Activated T-cell treated with anti-CD3 and anti-CD28 coated beads, Interleukin-2, amount 50 U/mL, for 72 hours (primary cell): Measurements from ENCODE around the gene SPRYD4. TPM values are rescaled to one million over a fixed set of nuclear protein-coding genes. Genes with fewer than 3 reads are reported as not detected.
"Not testable (repeated sequence)": the region's sequence is repeated elsewhere in the genome, so short reads cannot be mapped to it uniquely, and the experiment has no call there.

ENCODE experiments used
- ATAC-seq, 2 donors: fragments of 150-1000 bp; cut with Tn5 transposase; replicated peaks in 1 of 2; 2 replicates each; pipeline ENCODE4 v1.10.0; 2021; ENCODE audit warnings: moderate library complexity in 2 of 2, mild to moderate bottlenecking in 1 of 2
- DNase-seq, 2 donors: peaks; one replicate each; pipeline ENCODE4 v3.0.0; 2021 to 2022; ENCODE audit warnings: mixed read lengths in 1 of 2
- H3K27ac Mint-ChIP-seq: one replicate; pipeline ENCODE4 v1.8.0; 2022; ENCODE audit warnings: mild to moderate bottlenecking, moderate library complexity, mixed read lengths
- H3K27me3 Mint-ChIP-seq: one replicate; pipeline ENCODE4 v1.8.0; 2022; ENCODE audit warnings: low read depth, mixed read lengths
- H3K36me3 Mint-ChIP-seq, 2 donors: one replicate each; pipeline ENCODE4 v1.8.0; 2022; ENCODE audit warnings: mixed read lengths in 2 of 2, mild to moderate bottlenecking in 1 of 2; ENCODE audit not compliant: insufficient read depth in 2 of 2
- H3K4me1 Mint-ChIP-seq: one replicate; pipeline ENCODE4 v1.8.0; 2022; ENCODE audit warnings: low read depth, mixed read lengths
- H3K4me3 Mint-ChIP-seq, 2 donors: one replicate each; pipeline ENCODE4 v1.8.0; 2022; ENCODE audit warnings: mild to moderate bottlenecking in 2 of 2, mixed read lengths in 2 of 2, moderate library complexity in 2 of 2
- H3K9me3 Mint-ChIP-seq, 2 donors: one replicate each; pipeline ENCODE4 v1.8.0; 2022; ENCODE audit warnings: mixed read lengths in 2 of 2
- total RNA-seq, 2 donors: library from RNA; stranded (reverse); gene quantifications; one replicate each; pipeline ENCODE4 v1.2.3, GENCODE V29; 2022

Gene SPRYD4
- total RNA-seq, 2 donors from 2014 or later = 3.8 to 4.4 TPM

GRCh38 chr12:56486694-56487093, 18.3 kb downstream of the SPRYD4 start:
- Mint-ChIP-seq H3K27ac (no peak overlapping the region), H3K27me3 (peaks cover 43% of the 10 kb centered on the region), H3K4me3 (peak overlapping the region in 1 of 2 donors; percentile 90)

GRCh38 chr12:56487448-56488040, 19.2 kb downstream of the SPRYD4 start:
- Mint-ChIP-seq H3K9me3 (peaks cover 2 to 3% of the 10 kb centered on the region in 2 donors), H3K4me3 (peak overlapping the region; percentile 90), H3K4me1 (peaks cover 15% of the 10 kb centered on the region), H3K36me3 (peaks cover 2 to 3% of the 10 kb centered on the region in 2 donors), H3K27ac (no peak overlapping the region), H3K27me3 (peaks cover 46% of the 10 kb centered on the region)
- DNase-seq = peak; percentile 38 to 40
- ATAC-seq = peak; percentile 48 to 53

More at GRCh38 chr12:56486694-56487093, 18.3 kb downstream of the SPRYD4 start:
- peaks cover 2 to 3% of the 10 kb centered on the region in 2 donors for H3K36me3 Mint-ChIP-seq
- peaks cover 15% of the 10 kb centered on the region for H3K4me1 Mint-ChIP-seq
- peaks cover 2 to 3% of the 10 kb centered on the region in 2 donors for H3K9me3 Mint-ChIP-seq
- DNase-seq (no peak), ATAC-seq (no peak)

- no peak within 1 kb of the TSS for H3K27ac Mint-ChIP-seq
- H3K9me3 Mint-ChIP-seq = peaks cover 2 to 3% of the 10 kb centered on the region in 2 donors
- H3K4me1 Mint-ChIP-seq = peaks cover 15% of the 10 kb centered on the region
- H3K4me3 Mint-ChIP-seq = peak within 1 kb of the TSS; percentile 90
- peaks cover 2 to 3% of the 10 kb centered on the region in 2 donors for H3K36me3 Mint-ChIP-seq
- peak; percentile 77 to 79 for DNase-seq
- peak; percentile 94 to 96 for ATAC-seq
- H3K27me3 Mint-ChIP-seq = peaks cover 46% of the 10 kb centered on the region
These were observed 19.9 kb downstream of the SPRYD4 start, which contains the start of gene GLS2 for GRCh38 chr12:56488041-56488955. TSS of gene GLS2 (minus strand) at chr12:56488161. CDS start at chr12:56488118, 43 bp downstream.

- Mint-ChIP-seq H3K9me3 (peaks cover 2 to 3% of the 10 kb centered on the region in 2 donors), H3K27ac (no peak overlapping the region), H3K27me3 (peaks cover 46% of the 10 kb centered on the region), H3K4me3 (no peak overlapping the region), H3K36me3 (peaks cover 2 to 3% of the 10 kb centered on the region in 2 donors), H3K4me1 (peaks cover 15% of the 10 kb centered on the region)
- no peak for DNase-seq
- ATAC-seq = no peak
These were observed 22.0 kb downstream of the SPRYD4 start for GRCh38 chr12:56490360-56490759.

GRCh38 chr12:56493409-56494105, 25.2 kb downstream of the SPRYD4 start:
- H3K27ac Mint-ChIP-seq, ATAC-seq, H3K4me1 Mint-ChIP-seq, H3K36me3 Mint-ChIP-seq, DNase-seq, H3K9me3 Mint-ChIP-seq, H3K4me3 Mint-ChIP-seq: not testable (repeated sequence)
- peaks cover 40% of the 10 kb centered on the region for H3K27me3 Mint-ChIP-seq

- H3K27me3 Mint-ChIP-seq = peaks cover 40% of the 10 kb centered on the region
- DNase-seq, ATAC-seq, H3K9me3 Mint-ChIP-seq, H3K36me3 Mint-ChIP-seq, H3K4me1 Mint-ChIP-seq, H3K4me3 Mint-ChIP-seq, H3K27ac Mint-ChIP-seq: not testable (repeated sequence)
These were observed 25.7 kb downstream of the SPRYD4 start for GRCh38 chr12:56494106-56494415.

GRCh38 chr12:56494481-56494880, 26.1 kb downstream of the SPRYD4 start:
- H3K36me3 Mint-ChIP-seq, DNase-seq, H3K4me1 Mint-ChIP-seq, ATAC-seq, H3K9me3 Mint-ChIP-seq, H3K4me3 Mint-ChIP-seq, H3K27ac Mint-ChIP-seq: not testable (repeated sequence)
- peaks cover 40% of the 10 kb centered on the region for H3K27me3 Mint-ChIP-seq

- H3K36me3 Mint-ChIP-seq, ATAC-seq, H3K27ac Mint-ChIP-seq, H3K4me1 Mint-ChIP-seq, H3K9me3 Mint-ChIP-seq: not testable (repeated sequence)
- peak; percentile 61 to 72 for DNase-seq
- Mint-ChIP-seq H3K4me3 (peak overlapping the region; percentile 62 to 63), H3K27me3 (peaks cover 23% of the 10 kb centered on the region)
These were observed 28.3 kb downstream of the SPRYD4 start for GRCh38 chr12:56496704-56497103.

- not testable (repeated sequence) for H3K36me3 Mint-ChIP-seq, H3K9me3 Mint-ChIP-seq, H3K4me3 Mint-ChIP-seq, ATAC-seq, H3K4me1 Mint-ChIP-seq, H3K27ac Mint-ChIP-seq, DNase-seq
- peaks cover 20% of the 10 kb centered on the region for H3K27me3 Mint-ChIP-seq
These were observed 29.9 kb downstream of the SPRYD4 start for GRCh38 chr12:56498126-56498902.

GRCh38 chr12:56499452-56499851, 31.1 kb downstream of the SPRYD4 start:
- H3K27me3 Mint-ChIP-seq = peaks cover 20% of the 10 kb centered on the region
- not testable (repeated sequence) for H3K4me1 Mint-ChIP-seq, ATAC-seq, H3K9me3 Mint-ChIP-seq, H3K27ac Mint-ChIP-seq, H3K4me3 Mint-ChIP-seq, DNase-seq, H3K36me3 Mint-ChIP-seq

- not testable (repeated sequence) for H3K9me3 Mint-ChIP-seq, H3K4me3 Mint-ChIP-seq, DNase-seq, H3K4me1 Mint-ChIP-seq, H3K27ac Mint-ChIP-seq, H3K36me3 Mint-ChIP-seq, ATAC-seq
- H3K27me3 Mint-ChIP-seq = peaks cover 20% of the 10 kb centered on the region
These were observed 31.5 kb downstream of the SPRYD4 start for GRCh38 chr12:56499879-56500278.

- Mint-ChIP-seq H3K4me1 (no peaks in the 10 kb centered on the region), H3K27me3 (no peaks in the 10 kb centered on the region), H3K9me3 (no peaks in the 10 kb centered on the region), H3K36me3 (no peaks in the 10 kb centered on the region), H3K4me3 (no peak overlapping the region), H3K27ac (no peak overlapping the region)
- no peak for ATAC-seq
- no peak for DNase-seq
These were observed 42.4 kb downstream of the SPRYD4 start for GRCh38 chr12:56510786-56511185.
